LNCaP clone FGC (cell line): ENCODE data around the gene MACROH2A1.

ENCODE experiments used
- DNase-seq: peaks from one replicate; pipeline ENCODE4 v3.0.0-alpha.2; 2011; ENCODE audit warnings: low read depth
- H3K4me3 ChIP-seq: 2 replicates; pipeline ENCODE4 v1.5.1; 2011; ENCODE audit warnings: mild to moderate bottlenecking, low read depth, low read length, control low read depth
- CTCF ChIP-seq: IDR thresholded peaks from 2 replicates; pipeline ENCODE4 v1.5.1; 2012; ENCODE audit warnings: mild to moderate bottlenecking; ENCODE audit not compliant: control insufficient read depth, insufficient read depth; ENCODE audit errors: extremely low read depth

The MACROH2A1 gene

GRCh38 chr5:135296900-135297816 is 101.9 kb downstream of the MACROH2A1 start:
- no peak for TF ChIP-seq CTCF
- H3K4me3 ChIP-seq, result no peak overlapping the region
- DNase-seq, result no peak

GRCh38 chr5:135295852-135296251 is 103.2 kb downstream of the MACROH2A1 start:
- TF ChIP-seq CTCF, result no peak
- no peak overlapping the region for H3K4me3 ChIP-seq
- DNase-seq, result no peak

GRCh38 chr5:135294793-135295192 is 104.2 kb downstream of the MACROH2A1 start:
- H3K4me3 ChIP-seq, result no peak overlapping the region
- no peak for DNase-seq
- TF ChIP-seq CTCF, result no peak

- no peak for DNase-seq
- peak overlapping the region; percentile 12 for H3K4me3 ChIP-seq
- no peak for TF ChIP-seq CTCF
Measured at GRCh38 chr5:135289651-135290050, 109.4 kb downstream of the MACROH2A1 start.

GRCh38 chr5:135287551-135287950 is 111.5 kb downstream of the MACROH2A1 start:
- no peak for TF ChIP-seq CTCF
- no peak for DNase-seq

More at GRCh38 chr5:135287551-135287950, 111.5 kb downstream of the MACROH2A1 start:
- no peak overlapping the region for H3K4me3 ChIP-seq
